OCI-LY3 (cell line): Measurements from ENCODE around the gene PLCB1.

ENCODE experiments used
- H2AFZ ChIP-seq: fragments of 200-600, 300-600 bp; shearing (Covaris generic); 2 replicates; pipeline ENCODE4 v1.6.0; 2014; ENCODE audit warnings: antibody characterized with exemption, low read depth, low read length
- H3K27ac ChIP-seq: fragments of 200-600, 300-600 bp; sonication (generic); 2 replicates; pipeline ENCODE4 v1.5.1; 2014; ENCODE audit warnings: mild to moderate bottlenecking, low read length, moderate library complexity, mixed read lengths
- H3K27me3 ChIP-seq: fragments of 200-600, 300-600 bp; sonication (generic); 2 replicates; pipeline ENCODE4 v1.6.1; 2014; ENCODE audit warnings: low read depth, low read length, mixed read lengths
- H3K36me3 ChIP-seq: fragments of 200-600, 300-600 bp; sonication (generic); replicated peaks from 2 replicates; pipeline ENCODE3; 2014; ENCODE audit warnings: low read depth, low read length, mixed read lengths
- H3K4me1 ChIP-seq: fragments of 300-600, 200-600 bp; sonication (generic); 2 replicates; pipeline ENCODE4 v1.6.1; 2014; ENCODE audit warnings: low read length, mixed read lengths
- H3K4me2 ChIP-seq: fragments of 200-600, 300-600 bp; sonication (generic); 2 replicates; pipeline ENCODE4 v1.6.1; 2014; ENCODE audit warnings: low read length, mixed read lengths
- H3K4me3 ChIP-seq: fragments of 300-600, 200-600 bp; sonication (generic); 2 replicates; pipeline ENCODE4 v1.5.1; 2014; ENCODE audit warnings: antibody characterized with exemption, mild to moderate bottlenecking, low read length, moderate library complexity
- H3K79me2 ChIP-seq: fragments of 300-600, 200-600 bp; shearing (Covaris generic); 2 replicates; pipeline ENCODE4 v1.6.1; 2014; ENCODE audit warnings: mild to moderate bottlenecking, low read length, mixed read lengths
- H3K9ac ChIP-seq: fragments of 300-600, 200-600 bp; shearing (Covaris generic); 2 replicates; pipeline ENCODE4 v1.6.0; 2014; ENCODE audit warnings: mild to moderate bottlenecking, low read length, moderate library complexity
- H3K9me3 ChIP-seq: fragments of 200-600, 300-600 bp; shearing (Covaris generic); 2 replicates; pipeline ENCODE4 v1.6.1; 2014; ENCODE audit warnings: low read length, mixed read lengths; ENCODE audit not compliant: insufficient read depth
- H4K20me1 ChIP-seq: fragments of 200-600, 300-600 bp; sonication (generic); 2 replicates; pipeline ENCODE4 v1.6.1; 2016; ENCODE audit warnings: low read length, mixed read lengths; ENCODE audit not compliant: insufficient read depth
- EZH2phosphoT487 ChIP-seq: fragments of 200-600 bp; shearing (Covaris generic); IDR thresholded peaks from 2 replicates; pipeline ENCODE4 v1.6.1; 2018; ENCODE audit warnings: antibody characterized with exemption, mixed run types, low read depth
- TF ChIP-seq, protein P1 (sequence below): fragments of 200-600, 300-600 bp; sonication (generic); IDR thresholded peaks from 2 replicates; pipeline ENCODE4 v1.5.1; 2014; ENCODE audit warnings: antibody characterized with exemption, low read length, low read depth

The PLCB1 gene

GRCh38 chr20:8250539-8251200 is 118.6 kb downstream of the PLCB1 start:
- Histone ChIP-seq H3K27me3 (no peaks in the 10 kb centered on the region), H3K9me3 (no peaks in the 10 kb centered on the region), H2AFZ (no peak overlapping the region), H3K4me1 (no peaks in the 10 kb centered on the region), H3K4me2 (no peak overlapping the region), H3K9ac (no peak overlapping the region), H3K79me2 (no peaks in the 10 kb centered on the region), H3K27ac (no peak overlapping the region), H3K36me3 (no peaks in the 10 kb centered on the region), H4K20me1 (no peaks in the 10 kb centered on the region), H3K4me3 (no peak overlapping the region)
- TF ChIP-seq, protein P1, sequence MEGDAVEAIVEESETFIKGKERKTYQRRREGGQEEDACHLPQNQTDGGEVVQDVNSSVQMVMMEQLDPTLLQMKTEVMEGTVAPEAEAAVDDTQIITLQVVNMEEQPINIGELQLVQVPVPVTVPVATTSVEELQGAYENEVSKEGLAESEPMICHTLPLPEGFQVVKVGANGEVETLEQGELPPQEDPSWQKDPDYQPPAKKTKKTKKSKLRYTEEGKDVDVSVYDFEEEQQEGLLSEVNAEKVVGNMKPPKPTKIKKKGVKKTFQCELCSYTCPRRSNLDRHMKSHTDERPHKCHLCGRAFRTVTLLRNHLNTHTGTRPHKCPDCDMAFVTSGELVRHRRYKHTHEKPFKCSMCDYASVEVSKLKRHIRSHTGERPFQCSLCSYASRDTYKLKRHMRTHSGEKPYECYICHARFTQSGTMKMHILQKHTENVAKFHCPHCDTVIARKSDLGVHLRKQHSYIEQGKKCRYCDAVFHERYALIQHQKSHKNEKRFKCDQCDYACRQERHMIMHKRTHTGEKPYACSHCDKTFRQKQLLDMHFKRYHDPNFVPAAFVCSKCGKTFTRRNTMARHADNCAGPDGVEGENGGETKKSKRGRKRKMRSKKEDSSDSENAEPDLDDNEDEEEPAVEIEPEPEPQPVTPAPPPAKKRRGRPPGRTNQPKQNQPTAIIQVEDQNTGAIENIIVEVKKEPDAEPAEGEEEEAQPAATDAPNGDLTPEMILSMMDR: no peak
- no peak for TF ChIP-seq EZH2phosphoT487

DNA sequence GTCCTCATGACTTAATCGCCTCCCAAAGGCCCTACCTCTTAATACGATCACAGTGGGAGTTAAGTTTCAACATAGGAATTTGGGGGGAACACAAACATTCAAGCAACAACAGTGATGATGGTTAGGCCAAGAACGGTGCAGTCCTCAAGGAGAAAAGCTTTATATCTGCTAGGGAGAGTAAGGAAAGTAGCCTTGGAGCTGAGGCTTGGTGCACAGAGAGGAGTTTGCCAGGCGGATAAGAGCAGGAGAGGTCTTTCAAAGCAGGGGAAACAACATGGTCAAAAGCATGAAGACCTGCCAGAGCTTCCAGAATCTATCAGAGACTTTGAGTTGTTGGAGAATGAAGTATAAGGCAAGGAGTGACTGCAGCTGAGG is 119.1 kb downstream of the PLCB1 start:
- no peaks in the 10 kb centered on the region for H3K79me2 ChIP-seq
- H2AFZ ChIP-seq: no peak overlapping the region
- no peak overlapping the region for H3K4me3 ChIP-seq
- TF ChIP-seq EZH2phosphoT487: no peak
- TF ChIP-seq, protein P1: no peak
- no peaks in the 10 kb centered on the region for H3K36me3 ChIP-seq
- no peak overlapping the region for H3K9ac ChIP-seq
- no peaks in the 10 kb centered on the region for H3K9me3 ChIP-seq
- no peaks in the 10 kb centered on the region for H4K20me1 ChIP-seq
- H3K4me1 ChIP-seq: no peaks in the 10 kb centered on the region
- no peak overlapping the region for H3K27ac ChIP-seq
- no peaks in the 10 kb centered on the region for H3K27me3 ChIP-seq
- no peak overlapping the region for H3K4me2 ChIP-seq

GRCh38 chr20:8254911-8255582 is 123.0 kb downstream of the PLCB1 start:
- Histone ChIP-seq H3K27ac (no peak overlapping the region), H3K79me2 (no peaks in the 10 kb centered on the region), H3K27me3 (no peaks in the 10 kb centered on the region)

More at GRCh38 chr20:8254911-8255582, 123.0 kb downstream of the PLCB1 start:
- H4K20me1 ChIP-seq: no peaks in the 10 kb centered on the region
- H3K9me3 ChIP-seq: no peaks in the 10 kb centered on the region
- no peak overlapping the region for H3K4me2 ChIP-seq
- no peaks in the 10 kb centered on the region for H3K36me3 ChIP-seq
- no peak overlapping the region for H2AFZ ChIP-seq
- H3K4me1 ChIP-seq: no peaks in the 10 kb centered on the region
- no peak overlapping the region for H3K9ac ChIP-seq
- H3K4me3 ChIP-seq: no peak overlapping the region
- TF ChIP-seq, protein P1: no peak
- TF ChIP-seq EZH2phosphoT487: no peak
